B cell (primary cell): Measurements from ENCODE around the gene GRIK2. TPM values are rescaled to one million over a fixed set of nuclear protein-coding genes. Genes with fewer than 3 reads are reported as not detected.

Experiments
- ATAC-seq: fragments of 200-7000 bp; cut with Tn5 transposase; one replicate; pipeline ENCODE4 v1.10.0; 2021; ENCODE audit warnings: low read depth, mild to moderate bottlenecking, moderate number of reproducible peaks, moderate library complexity
- CTCF ChIA-PET: fragments of 350-600 bp; sonication (Branson Sonifier 250); formaldehyde crosslinking; loops from one replicate; lab custom pipeline; 2021; ENCODE audit warnings: antibody characterized with exemption, inconsistent platforms; lab: Charles Lee
- POLR2A ChIA-PET: fragments of 350-600 bp; sonication (Branson Sonifier 250); formaldehyde crosslinking; loops from one replicate; lab custom pipeline; 2021; ENCODE audit warnings: antibody characterized with exemption; lab: Charles Lee
- DNase-seq: peaks from one replicate; pipeline ENCODE4 v3.0.0; 2013
- H2AFZ ChIP-seq: 2 replicates; pipeline ENCODE4 v1.6.1; 2012; ENCODE audit warnings: mild to moderate bottlenecking, low read depth, low read length; ENCODE audit not compliant: insufficient read depth, poor library complexity, severe bottlenecking
- H3K27ac ChIP-seq, 2 donors: 1 replicate in 1 of 2; 2 replicates in 1 of 2; pipeline ENCODE4 v1.5.1; 2012 to 2013; ENCODE audit warnings: low read length in 2 of 2, mild to moderate bottlenecking in 2 of 2, moderate library complexity in 1 of 2
- H3K27me3 ChIP-seq, 4 experiments: fragments of 200-600 bp in 1 of 4; sonication (generic) in 1 of 4; replicated peaks in 1 of 4; 1 replicate in 2 of 4; 2 replicates in 2 of 4; pipeline versions ENCODE4 v1.6.1 to v1.7.0; 2013 to 2016; ENCODE audit warnings: low read length in 3 of 4, mild to moderate bottlenecking in 2 of 4, mixed read lengths in 1 of 4, moderate library complexity in 1 of 4; ENCODE audit not compliant: insufficient read depth in 4 of 4, control insufficient read depth in 3 of 4; ENCODE audit errors: control extremely low read depth in 1 of 4
- H3K36me3 ChIP-seq, 2 experiments: replicated peaks in 1 of 2; 1 replicate in 1 of 2; 2 replicates in 1 of 2; pipeline versions ENCODE4 v1.6.1 to v1.7.1; 2013; ENCODE audit warnings: low read length in 1 of 2; ENCODE audit not compliant: insufficient read depth in 2 of 2, control insufficient read depth in 1 of 2; ENCODE audit errors: control extremely low read depth in 1 of 2, extremely low read depth in 1 of 2
- H3K4me1 ChIP-seq, 2 donors: fragments of 200-600 bp in 1 of 2; sonication (generic) in 1 of 2; 1 replicate in 1 of 2; 2 replicates in 1 of 2; pipeline versions ENCODE4 v1.5.1 to v1.6.1; 2013 to 2017; ENCODE audit warnings: low read length in 2 of 2; ENCODE audit not compliant: control insufficient read depth in 2 of 2, insufficient read depth in 2 of 2
- H3K4me2 ChIP-seq: replicated peaks from 2 replicates; pipeline ENCODE3; 2012; ENCODE audit warnings: mild to moderate bottlenecking, low read depth, low read length; ENCODE audit not compliant: poor library complexity, severe bottlenecking
- H3K4me3 ChIP-seq, 5 experiments: fragments of 200-600 bp in 1 of 5; sonication (generic) in 1 of 5; 1 replicate in 3 of 5; 2 replicates in 2 of 5; pipeline versions ENCODE4 v1.5.1 to v1.7.0; 2011 to 2016; ENCODE audit warnings: low read length in 4 of 5, mild to moderate bottlenecking in 4 of 5, low read depth in 2 of 5, control low read depth in 1 of 5, moderate library complexity in 1 of 5; ENCODE audit not compliant: insufficient read depth in 1 of 5; ENCODE audit errors: control extremely low read depth in 1 of 5, extremely low read depth in 1 of 5
- H3K79me2 ChIP-seq: fragments of 200-600 bp; sonication (generic); one replicate; pipeline ENCODE4 v1.6.0; 2016; ENCODE audit warnings: low read length; ENCODE audit not compliant: control insufficient read depth, insufficient read depth
- H3K9ac ChIP-seq: fragments of 200-600 bp; sonication (generic); 2 replicates; pipeline ENCODE4 v1.6.1; 2017; ENCODE audit warnings: mild to moderate bottlenecking, low read length, moderate library complexity
- H3K9me3 ChIP-seq, 3 donors: one replicate each; pipeline versions ENCODE4 v1.6.1 to v1.7.1; 2013; ENCODE audit warnings: low read length in 2 of 3; ENCODE audit not compliant: control insufficient read depth in 2 of 3, insufficient read depth in 1 of 3; ENCODE audit errors: control extremely low read depth in 1 of 3
- H4K20me1 ChIP-seq: 2 replicates; pipeline ENCODE4 v1.6.0; 2012; ENCODE audit warnings: mild to moderate bottlenecking, low read length; ENCODE audit not compliant: insufficient read depth, control insufficient read depth, poor library complexity, severe bottlenecking
- H3K27ac Mint-ChIP-seq: one replicate; pipeline ENCODE4 v1.8.0; 2021; ENCODE audit warnings: mixed read lengths
- H3K27me3 Mint-ChIP-seq: one replicate; pipeline ENCODE4 v1.8.0; 2021; ENCODE audit warnings: mixed read lengths
- H3K4me1 Mint-ChIP-seq: one replicate; pipeline ENCODE4 v1.8.0; 2021; ENCODE audit warnings: mixed read lengths
- H3K4me3 Mint-ChIP-seq: one replicate; pipeline ENCODE4 v1.8.0; 2021; ENCODE audit warnings: mixed read lengths
- H3K9me3 Mint-ChIP-seq: one replicate; pipeline ENCODE4 v1.8.0; 2022; ENCODE audit warnings: mixed read lengths; ENCODE audit not compliant: insufficient read depth
- EZH2 ChIP-seq: IDR thresholded peaks from 2 replicates; pipeline ENCODE4 v1.6.1; 2012; ENCODE audit warnings: borderline replicate concordance, low read depth, mild to moderate bottlenecking, moderate library complexity, low read length; ENCODE audit not compliant: insufficient read depth, poor library complexity, severe bottlenecking
- WGBS: methylation state at CpG from one replicate; pipeline ENCODE4 v1.1.5; 2013; ENCODE audit warnings: missing lambda C conversion rate; ENCODE audit not compliant: insufficient coverage; 5-methylcytosine and 5-hydroxymethylcytosine counted together
- intact Hi-C: fragments of 100-400 bp; cut with micrococcal nuclease; formaldehyde crosslinking; loops from one replicate; pipeline ENCODE4 v1.10.0; 2022
- polyA plus RNA-seq: library from polyadenylated mRNA; depleted of rRNA; stranded (reverse); fragments of >200 nt; gene quantifications from 2 replicates; pipeline ENCODE4 v1.2.3, GENCODE V29; 2012
- total RNA-seq, 2 donors: library from RNA; stranded (reverse); fragments of 120-200 nt in 1 of 2; gene quantifications; 1 replicate in 1 of 2; 2 replicates in 1 of 2; pipeline versions ENCODE4 v1.2.3 to v1.2.4, GENCODE V29; 2013 to 2022
- TF ChIP-seq, protein P1 (sequence below): fragments of 200-600 bp; IDR thresholded peaks from one replicate; pipeline ENCODE4 v1.8.0; 2022; ENCODE audit warnings: antibody characterized with exemption, mild to moderate bottlenecking

GRIK2 gene
- total and polyA plus RNA-seq, 2 donors (not counting 1 experiment from before 2014, with no cell fraction given) = not detected

- H3K4me1 Mint-ChIP-seq = no peaks in the 10 kb centered on the region
- Histone ChIP-seq H4K20me1 (no peaks in the 10 kb centered on the region), H3K36me3 (no peaks in the 10 kb centered on the region), H3K27me3 (no peaks in the 10 kb centered on the region), H3K9me3 (no peaks in the 10 kb centered on the region), H3K79me2 (no peaks in the 10 kb centered on the region), H3K4me2 (no peak overlapping the region), H3K27ac (no peak overlapping the region), H3K9ac (no peak overlapping the region), H3K4me3 (no peak overlapping the region), H3K4me1 (no peaks in the 10 kb centered on the region), H2AFZ (no peak overlapping the region)
- no peak overlapping the region for H3K4me3 Mint-ChIP-seq
- POLR2A ChIA-PET = no interaction called here
- H3K27ac Mint-ChIP-seq = no peak overlapping the region
- CTCF ChIA-PET = no interaction called here
- TF ChIP-seq EZH2 = no peak
- TF ChIP-seq, protein P1, sequence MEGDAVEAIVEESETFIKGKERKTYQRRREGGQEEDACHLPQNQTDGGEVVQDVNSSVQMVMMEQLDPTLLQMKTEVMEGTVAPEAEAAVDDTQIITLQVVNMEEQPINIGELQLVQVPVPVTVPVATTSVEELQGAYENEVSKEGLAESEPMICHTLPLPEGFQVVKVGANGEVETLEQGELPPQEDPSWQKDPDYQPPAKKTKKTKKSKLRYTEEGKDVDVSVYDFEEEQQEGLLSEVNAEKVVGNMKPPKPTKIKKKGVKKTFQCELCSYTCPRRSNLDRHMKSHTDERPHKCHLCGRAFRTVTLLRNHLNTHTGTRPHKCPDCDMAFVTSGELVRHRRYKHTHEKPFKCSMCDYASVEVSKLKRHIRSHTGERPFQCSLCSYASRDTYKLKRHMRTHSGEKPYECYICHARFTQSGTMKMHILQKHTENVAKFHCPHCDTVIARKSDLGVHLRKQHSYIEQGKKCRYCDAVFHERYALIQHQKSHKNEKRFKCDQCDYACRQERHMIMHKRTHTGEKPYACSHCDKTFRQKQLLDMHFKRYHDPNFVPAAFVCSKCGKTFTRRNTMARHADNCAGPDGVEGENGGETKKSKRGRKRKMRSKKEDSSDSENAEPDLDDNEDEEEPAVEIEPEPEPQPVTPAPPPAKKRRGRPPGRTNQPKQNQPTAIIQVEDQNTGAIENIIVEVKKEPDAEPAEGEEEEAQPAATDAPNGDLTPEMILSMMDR = no peak
- intact Hi-C loops = no loop called here
- no peak for ATAC-seq
- DNase-seq = no peak
- no peaks in the 10 kb centered on the region for H3K9me3 Mint-ChIP-seq
- H3K27me3 Mint-ChIP-seq = no peaks in the 10 kb centered on the region
Measured at GRCh38 chr6:101605874-101606273, 212.4 kb downstream of the GRIK2 start.

- no peak overlapping the region for H3K4me2 ChIP-seq
- intact Hi-C loops = no loop called here
- ChIA-PET POLR2A (no interaction called here), CTCF (no interaction called here)
- no peak overlapping the region for H2AFZ ChIP-seq
- no peaks in the 10 kb centered on the region for H3K4me1 Mint-ChIP-seq
- ATAC-seq (no peak), DNase-seq (no peak)
- H3K9me3 Mint-ChIP-seq = no peaks in the 10 kb centered on the region
- TF ChIP-seq, protein P1 = no peak
- TF ChIP-seq EZH2 = no peak
- no peaks in the 10 kb centered on the region for H3K9me3 ChIP-seq
- 63% methylated on average over 1 of the region's 4 CpGs for WGBS
- H3K4me1 ChIP-seq = no peaks in the 10 kb centered on the region
- no peaks in the 10 kb centered on the region for H3K36me3 ChIP-seq
- no peaks in the 10 kb centered on the region for H3K27me3 ChIP-seq
- H3K4me3 Mint-ChIP-seq = no peak overlapping the region
- H3K27ac ChIP-seq = no peak overlapping the region
- no peaks in the 10 kb centered on the region for H3K27me3 Mint-ChIP-seq
- no peaks in the 10 kb centered on the region for H3K79me2 ChIP-seq
- H3K27ac Mint-ChIP-seq = no peak overlapping the region
- H4K20me1 ChIP-seq = no peaks in the 10 kb centered on the region
- no peak overlapping the region for H3K4me3 ChIP-seq
- no peak overlapping the region for H3K9ac ChIP-seq
Measured at GRCh38 chr6:101607111-101607690, 213.7 kb downstream of the GRIK2 start.
